CD4-positive, alpha-beta T cell treated with Interferon alpha-2 for 1 hour (primary cell): ENCODE measurements around the gene KPNA2.
"Not testable (repeated sequence)": the region's sequence is repeated elsewhere in the genome, so short reads cannot be mapped to it uniquely, and the experiment has no call there.

Source experiments
- DNase-seq, 2 donors: peaks; one replicate each; pipeline ENCODE4 v3.0.0-alpha.2; 2020 to 2022

KPNA2 gene

GRCh38 chr17:68061512-68062313, 26.2 kb downstream of the KPNA2 start:
- DNase-seq, result no peak

DNA sequence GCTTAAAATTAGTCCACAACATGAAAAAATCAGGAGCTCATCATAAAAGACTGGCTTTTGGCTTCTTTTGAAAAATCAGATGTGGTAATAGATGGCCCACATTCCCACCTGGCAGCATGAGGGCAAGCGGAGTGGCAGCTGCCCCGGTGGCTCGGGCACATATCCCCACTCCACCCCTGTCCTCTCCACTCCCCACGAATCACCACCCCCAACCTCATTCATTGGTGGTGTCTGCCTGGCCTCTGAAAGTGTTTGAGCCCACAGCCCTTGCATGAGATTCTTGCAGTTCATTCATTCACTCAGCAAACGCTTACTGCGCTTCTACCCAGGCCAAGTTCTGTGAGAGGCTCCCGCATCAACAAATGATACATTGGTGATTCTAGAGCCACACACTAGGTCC, 29.8 kb downstream of the KPNA2 start:
- not testable (repeated sequence) for DNase-seq

- not testable (repeated sequence) for DNase-seq
Measured at GRCh38 chr17:68068512-68068911, 33.0 kb downstream of the KPNA2 start.

DNA sequence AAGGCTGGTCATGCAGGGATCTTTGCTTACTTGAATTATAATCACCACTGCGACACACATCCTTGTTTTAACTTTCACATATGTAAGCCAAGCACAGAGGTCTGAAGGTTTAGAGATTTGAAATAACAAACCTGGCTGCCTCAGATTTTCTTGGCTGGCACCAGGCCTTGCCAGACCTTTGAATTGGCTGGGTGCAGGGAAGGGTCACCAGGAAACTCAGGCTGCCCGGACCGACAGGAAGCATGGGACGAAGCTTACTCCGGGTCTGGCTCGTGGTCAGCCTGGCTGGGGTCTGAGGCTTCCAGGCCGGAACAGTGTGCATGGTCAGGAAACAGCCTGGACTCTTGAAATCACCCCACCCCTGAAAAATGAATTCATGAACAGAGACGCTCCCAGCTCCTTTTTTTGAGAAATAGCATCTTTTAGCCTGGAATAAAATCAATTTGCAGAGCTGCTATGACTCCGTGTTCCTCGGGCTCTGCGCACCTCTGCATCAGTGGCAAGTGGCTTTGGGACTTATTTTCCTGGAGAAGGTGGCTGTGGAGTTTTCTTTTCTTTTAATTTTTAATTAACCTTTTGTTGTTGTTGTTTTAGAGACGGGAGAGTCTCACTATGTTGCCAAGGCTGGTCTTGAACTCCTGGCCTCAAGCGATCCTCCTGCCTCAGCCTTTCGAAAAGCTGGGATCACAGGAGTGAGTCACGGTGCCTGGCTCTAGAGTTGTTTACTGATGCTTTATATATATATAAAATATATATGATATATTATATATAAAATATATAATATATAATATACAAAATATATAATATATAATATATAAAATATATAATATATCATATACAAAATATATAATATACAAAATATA, 35.3 kb downstream of the KPNA2 start:
- DNase-seq, result not testable (repeated sequence)

GRCh38 chr17:68074279-68074678, 38.7 kb downstream of the KPNA2 start:
- DNase-seq, result no peak

- not testable (repeated sequence) for DNase-seq
Measured at GRCh38 chr17:68075953-68076607, 40.5 kb downstream of the KPNA2 start.

GRCh38 chr17:68077498-68077897, 42.0 kb downstream of the KPNA2 start:
- DNase-seq, result not testable (repeated sequence)

DNA sequence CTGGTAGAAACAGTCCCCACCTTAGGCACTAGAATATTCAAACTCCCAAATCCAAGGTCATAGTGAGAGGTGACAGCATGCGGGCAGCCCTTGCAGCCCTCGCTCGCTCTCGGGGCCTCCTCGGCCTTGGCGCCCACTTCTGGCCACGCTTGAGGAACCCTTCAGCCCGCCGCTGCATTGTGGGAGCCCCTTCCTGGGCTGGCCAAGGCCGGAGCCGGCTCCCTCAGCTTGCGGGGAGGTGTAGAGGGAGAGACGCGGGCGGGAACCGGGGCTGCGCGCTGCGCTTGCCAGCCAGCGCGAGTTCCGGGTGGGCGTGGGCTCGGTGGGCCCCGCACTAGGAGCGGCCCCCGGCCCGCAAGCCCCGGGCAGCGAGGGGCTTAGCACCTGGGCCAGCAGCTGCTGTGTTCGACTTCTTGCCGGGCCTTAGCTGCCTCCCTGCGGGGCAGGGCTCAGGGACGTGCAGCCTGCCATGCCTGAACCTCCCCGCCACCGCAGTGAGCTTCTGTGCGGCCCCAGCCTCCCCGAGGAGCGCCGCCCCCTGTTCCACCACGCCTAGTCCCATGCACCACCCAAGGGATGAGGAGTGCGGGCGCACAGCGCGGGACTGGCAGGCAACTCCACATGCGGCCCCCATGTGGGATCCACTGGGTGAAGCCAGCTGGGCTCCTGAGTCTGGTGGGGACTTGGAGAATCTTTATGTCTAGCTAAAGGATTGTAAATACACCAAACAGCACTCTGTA, 45.0 kb downstream of the KPNA2 start:
- no peak for DNase-seq

DNA sequence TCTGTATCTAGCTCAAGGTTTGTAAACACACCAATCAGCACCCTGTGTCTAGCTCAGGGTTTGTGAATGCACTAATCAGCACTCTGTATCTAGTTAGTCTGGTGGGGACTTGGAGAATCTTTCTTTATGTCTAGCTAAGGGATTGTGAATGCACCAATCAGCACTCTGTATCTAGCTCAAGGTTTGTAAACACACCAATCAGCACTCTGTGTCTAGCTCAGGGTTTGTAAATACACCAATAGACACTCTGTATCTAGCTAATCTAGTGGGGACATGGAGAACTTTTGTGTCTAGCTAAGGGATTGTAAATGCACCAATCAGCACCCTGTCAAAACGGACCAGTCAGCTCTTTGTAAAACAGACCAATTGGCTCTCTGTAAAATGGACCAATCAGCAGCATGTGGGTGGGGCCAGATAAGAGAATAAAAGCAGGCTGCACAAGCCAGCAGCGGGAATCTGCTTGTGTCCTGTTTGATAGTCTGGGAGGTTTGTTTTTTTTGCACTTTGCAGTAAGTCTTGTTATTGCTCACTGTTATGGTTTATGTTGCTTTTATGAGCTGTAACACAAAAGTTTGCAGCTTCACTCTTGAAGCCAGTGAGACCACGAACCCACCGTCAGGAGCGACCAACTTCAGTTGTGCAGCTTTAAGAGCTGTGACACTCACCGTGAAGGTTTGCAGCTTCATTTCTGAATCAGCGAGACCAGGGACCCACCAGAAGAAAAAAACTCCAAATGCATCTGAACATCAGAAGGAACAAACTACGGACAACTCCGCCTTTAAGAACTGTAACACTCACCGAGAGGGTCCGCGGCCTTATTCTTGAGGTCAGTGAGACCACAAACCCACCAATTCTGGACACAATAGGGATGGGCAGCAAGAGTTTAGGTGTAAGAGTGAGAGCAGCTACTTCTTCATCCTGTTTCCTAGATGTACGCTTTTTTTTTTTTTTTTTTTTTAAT, 46.0 kb downstream of the KPNA2 start:
- not testable (repeated sequence) for DNase-seq

DNA sequence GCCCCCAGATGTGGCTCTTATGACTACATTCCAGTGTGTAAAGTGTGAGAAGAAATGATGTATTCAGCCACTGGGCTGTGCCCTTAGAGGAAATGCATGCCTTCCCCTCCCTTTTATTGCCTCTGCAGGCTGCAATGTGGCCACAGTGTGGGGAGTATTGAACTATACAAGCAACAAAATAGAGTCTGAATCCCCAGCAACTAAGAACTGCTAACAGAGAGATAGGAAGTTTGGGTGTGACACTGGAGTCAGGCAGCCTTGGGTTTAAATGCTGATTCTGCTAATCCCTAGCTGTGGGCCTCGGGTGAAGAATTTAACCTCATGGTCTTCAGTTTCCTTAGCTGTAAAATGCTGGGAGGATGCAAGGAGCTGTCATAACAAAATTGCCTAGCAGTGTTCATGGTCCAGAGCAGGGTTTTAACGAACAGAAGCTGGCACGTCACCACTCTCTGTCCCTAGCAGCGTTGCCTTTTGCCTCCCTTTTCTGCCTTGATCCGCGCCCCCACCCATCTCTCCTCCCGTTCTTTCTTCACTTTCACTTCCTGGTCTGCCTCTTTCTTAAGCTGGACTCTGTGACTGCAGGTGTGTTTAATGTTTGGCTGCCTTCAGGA, 50.3 kb downstream of the KPNA2 start:
- no peak for DNase-seq

- DNase-seq, result not testable (repeated sequence)
Measured at GRCh38 chr17:68086666-68087065, 51.1 kb downstream of the KPNA2 start.

DNA sequence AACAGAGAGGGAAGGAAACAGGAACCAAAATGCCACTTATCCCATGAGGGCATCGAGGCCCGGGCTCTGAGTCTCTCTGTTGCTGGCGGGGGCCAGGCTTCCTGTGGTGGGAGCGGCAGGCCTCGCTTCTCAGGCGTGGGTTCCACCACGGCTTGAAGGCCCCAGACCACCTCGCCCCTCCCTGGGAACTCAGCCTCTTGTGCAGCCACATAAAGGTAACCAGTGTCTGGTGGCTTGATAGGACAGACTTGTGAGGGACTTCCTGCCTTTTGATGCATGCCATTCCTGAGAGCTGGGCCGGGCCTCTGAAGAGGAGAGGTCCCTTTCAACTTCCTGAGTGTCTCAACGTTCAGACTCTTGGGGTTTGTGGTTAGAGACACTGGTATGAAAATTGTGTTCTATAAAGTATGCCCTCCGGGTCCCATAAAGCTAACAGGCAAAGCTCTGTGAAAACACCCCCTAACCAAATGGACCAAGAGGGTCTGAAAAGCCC, 51.6 kb downstream of the KPNA2 start:
- DNase-seq, result peak in 1 of 2 donors; percentile 31

GRCh38 chr17:68087851-68088250, 52.3 kb downstream of the KPNA2 start:
- no peak for DNase-seq

DNA sequence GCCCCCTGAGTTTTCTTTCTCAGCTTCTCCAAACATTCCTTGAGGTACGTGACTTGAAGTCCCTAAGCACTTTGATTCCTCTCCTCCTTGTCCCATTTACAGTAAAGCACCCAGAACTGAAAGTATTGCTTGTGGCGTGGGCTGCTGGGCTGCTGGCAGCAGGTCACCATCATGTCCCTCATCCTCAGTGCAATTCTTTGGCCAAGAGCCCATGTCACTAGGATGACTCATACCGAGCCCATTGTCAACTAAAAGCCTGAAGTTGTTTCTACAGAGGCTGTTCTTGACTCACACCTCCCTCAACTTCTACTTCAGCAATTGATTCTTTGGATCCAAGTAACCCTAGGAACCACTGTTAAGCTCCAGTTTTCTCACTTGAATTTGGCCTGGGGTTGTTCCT, 54.3 kb downstream of the KPNA2 start:
- DNase-seq, result peak in 1 of 2 donors; percentile 24

GRCh38 chr17:68094481-68095078, 59.0 kb downstream of the KPNA2 start:
- DNase-seq, result no peak

DNA sequence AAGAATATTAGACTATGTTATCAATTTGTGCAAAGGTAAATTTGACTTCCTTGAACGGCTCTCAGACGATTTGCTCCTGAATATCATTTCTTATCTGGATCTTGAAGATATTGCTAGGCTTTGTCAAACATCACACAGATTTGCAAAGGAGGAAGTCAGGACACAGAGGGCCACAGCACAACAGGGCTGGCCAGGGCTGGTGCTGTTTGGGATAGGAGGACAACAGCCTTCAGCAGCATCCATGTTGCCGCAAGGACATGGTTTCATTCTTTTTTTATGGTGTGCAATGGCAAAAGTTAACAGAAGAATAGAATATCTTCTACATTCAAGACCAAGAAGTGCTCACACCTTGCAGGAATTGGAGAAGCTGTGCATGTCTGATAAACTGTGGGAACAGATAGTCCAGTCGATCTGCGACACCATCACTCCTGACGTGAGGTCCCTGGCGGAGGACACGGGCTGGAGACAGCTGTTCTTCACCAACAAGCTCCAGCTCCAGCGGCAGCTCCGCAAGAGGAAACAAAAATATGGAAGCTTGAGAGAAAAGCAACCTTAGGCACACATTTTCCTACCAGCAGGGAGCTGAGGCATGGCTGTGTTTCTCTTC, 59.8 kb downstream of the KPNA2 start:
- DNase-seq, result no peak

DNA sequence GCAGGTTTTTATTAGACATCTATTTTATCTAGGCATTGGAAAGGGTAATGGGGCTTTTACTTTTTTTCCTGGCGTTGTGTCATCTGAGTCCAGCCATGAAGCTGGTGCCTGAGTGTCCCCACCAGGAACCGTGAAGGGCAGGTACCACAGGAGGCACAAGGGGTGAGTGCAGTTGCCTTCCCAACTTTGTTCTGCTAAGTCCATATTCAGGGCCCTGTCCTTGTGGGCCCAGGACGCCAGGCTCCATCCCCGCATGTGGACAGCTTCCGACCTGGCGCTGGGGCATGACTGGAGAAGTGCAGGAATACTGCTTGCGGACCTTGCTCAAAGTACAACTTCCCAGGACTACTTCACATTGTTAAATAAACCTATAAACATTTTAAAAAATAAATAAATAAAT, 60.6 kb downstream of the KPNA2 start:
- DNase-seq, result no peak
